NB4 (cell line): ENCODE measurements around the gene IL25.

Source experiments
- POLR2A ChIP-seq: IDR thresholded peaks from 2 replicates; pipeline ENCODE4 v1.6.1; 2011; ENCODE audit warnings: mild to moderate bottlenecking; ENCODE audit not compliant: insufficient read length; ENCODE audit errors: extremely low read depth
- TF ChIP-seq, protein P1 (sequence below): IDR thresholded peaks from one replicate; pipeline ENCODE4 v1.5.1; 2012; ENCODE audit warnings: low read depth, low read length
- TF ChIP-seq, protein P2 (sequence below): IDR thresholded peaks from 2 replicates; pipeline ENCODE4 v1.6.1; 2011; ENCODE audit warnings: low read depth, low read length

DNA sequence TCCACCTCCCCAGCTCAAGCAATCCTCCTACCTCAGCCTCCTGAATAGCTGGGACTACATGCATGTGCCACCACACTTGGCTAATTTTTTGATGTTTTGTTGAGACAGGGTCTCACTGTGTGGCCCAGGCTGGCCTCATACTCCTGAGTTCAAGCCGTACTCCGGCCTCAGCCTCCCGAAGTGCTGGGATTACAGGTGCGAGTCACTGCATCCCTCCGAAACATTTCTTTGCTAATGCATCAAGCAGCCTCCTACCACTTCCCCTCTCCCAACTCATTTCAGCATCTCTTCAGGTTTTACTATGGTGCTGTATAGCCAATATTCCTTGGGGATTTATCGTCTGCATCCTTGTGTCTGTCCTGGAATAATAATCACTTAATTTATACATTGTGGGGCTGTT is 17.6 kb upstream of the IL25 start:
- TF ChIP-seq, protein P1, sequence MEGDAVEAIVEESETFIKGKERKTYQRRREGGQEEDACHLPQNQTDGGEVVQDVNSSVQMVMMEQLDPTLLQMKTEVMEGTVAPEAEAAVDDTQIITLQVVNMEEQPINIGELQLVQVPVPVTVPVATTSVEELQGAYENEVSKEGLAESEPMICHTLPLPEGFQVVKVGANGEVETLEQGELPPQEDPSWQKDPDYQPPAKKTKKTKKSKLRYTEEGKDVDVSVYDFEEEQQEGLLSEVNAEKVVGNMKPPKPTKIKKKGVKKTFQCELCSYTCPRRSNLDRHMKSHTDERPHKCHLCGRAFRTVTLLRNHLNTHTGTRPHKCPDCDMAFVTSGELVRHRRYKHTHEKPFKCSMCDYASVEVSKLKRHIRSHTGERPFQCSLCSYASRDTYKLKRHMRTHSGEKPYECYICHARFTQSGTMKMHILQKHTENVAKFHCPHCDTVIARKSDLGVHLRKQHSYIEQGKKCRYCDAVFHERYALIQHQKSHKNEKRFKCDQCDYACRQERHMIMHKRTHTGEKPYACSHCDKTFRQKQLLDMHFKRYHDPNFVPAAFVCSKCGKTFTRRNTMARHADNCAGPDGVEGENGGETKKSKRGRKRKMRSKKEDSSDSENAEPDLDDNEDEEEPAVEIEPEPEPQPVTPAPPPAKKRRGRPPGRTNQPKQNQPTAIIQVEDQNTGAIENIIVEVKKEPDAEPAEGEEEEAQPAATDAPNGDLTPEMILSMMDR, result no peak
- TF ChIP-seq, protein P2, sequence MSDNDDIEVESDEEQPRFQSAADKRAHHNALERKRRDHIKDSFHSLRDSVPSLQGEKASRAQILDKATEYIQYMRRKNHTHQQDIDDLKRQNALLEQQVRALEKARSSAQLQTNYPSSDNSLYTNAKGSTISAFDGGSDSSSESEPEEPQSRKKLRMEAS, result no peak
- no peak for TF ChIP-seq POLR2A
